ENCODE results near the gene NUDT3.
"Not testable (repeated sequence)": the region's sequence is repeated elsewhere in the genome, so short reads cannot be mapped to it uniquely, and the experiment has no call there.

Gene NUDT3

GRCh38 chr6:34248727-34249468 is 143.6 kb downstream of the NUDT3 start, which contains the start of gene SMIM29:
TSS of gene SMIM29 (minus strand) at chr6:34249006. CDS start at chr6:34247791, 1,215 bp downstream.
- DNase-seq: peak; percentile 99 to 100

DNA sequence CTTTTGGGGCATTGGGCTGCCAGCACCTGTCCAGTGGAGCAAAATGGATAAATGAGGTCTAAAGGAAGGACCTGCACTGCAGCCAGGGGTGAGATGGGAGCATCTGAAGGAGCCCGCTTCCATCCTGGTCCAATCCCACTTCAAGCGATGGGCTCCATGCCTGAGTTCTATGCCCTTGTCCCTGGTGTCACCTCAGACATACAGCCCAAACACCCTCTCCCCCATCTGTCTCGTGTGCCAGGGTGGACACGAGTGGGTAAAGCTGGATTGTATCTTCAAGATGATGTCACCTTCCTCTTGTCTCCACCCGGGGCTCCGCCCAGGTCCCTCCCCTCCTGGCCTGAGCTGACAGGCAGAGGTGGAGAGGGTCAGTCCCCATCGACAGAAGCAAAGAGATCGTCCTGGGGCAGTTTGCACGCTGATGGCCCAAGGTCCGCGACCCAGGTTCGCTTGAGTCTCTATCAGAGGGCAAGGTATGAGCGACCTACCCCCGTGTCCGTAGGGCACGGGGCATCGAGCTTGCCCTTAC is 144.2 kb downstream of the NUDT3 start:
- peak; percentile 63 to 71 for DNase-seq

DNA sequence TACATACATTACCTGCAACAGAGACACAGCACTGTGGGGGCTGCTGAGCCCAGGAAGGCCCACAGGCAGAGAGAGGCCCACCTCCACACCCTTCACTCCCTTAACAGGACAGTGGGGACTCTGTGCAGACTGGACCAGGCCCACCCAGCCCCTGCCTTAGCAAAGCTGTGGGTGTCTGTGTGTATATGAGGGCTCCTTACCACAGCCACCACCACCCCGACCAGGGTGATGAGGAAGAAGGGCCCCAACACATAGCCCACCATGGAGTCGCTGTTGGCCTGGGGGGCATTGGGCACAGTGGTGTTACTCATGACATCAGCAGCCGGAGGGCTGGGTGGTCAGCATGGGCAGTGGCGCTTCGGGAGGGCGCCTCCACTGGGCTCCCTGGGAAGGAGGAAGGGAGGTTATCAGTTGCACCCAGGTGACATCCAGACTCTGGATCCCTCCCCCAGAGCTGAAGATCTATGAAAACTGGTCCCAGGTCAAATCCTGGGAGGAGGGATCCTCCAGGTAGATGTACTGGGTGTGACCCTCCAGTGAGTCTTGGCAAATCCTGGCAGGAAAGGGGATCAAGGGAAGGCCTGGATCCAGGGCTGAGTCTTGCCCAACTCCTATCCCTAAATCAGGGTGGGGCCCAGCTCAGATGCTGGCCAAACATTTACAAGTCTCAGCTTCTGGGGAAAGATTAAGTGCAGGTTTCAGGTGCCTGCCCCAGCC is 144.8 kb downstream of the NUDT3 start:
- DNase-seq: no peak

GRCh38 chr6:34246563-34247391 is 145.7 kb downstream of the NUDT3 start:
- DNase-seq: peak; percentile 75 to 76

DNA sequence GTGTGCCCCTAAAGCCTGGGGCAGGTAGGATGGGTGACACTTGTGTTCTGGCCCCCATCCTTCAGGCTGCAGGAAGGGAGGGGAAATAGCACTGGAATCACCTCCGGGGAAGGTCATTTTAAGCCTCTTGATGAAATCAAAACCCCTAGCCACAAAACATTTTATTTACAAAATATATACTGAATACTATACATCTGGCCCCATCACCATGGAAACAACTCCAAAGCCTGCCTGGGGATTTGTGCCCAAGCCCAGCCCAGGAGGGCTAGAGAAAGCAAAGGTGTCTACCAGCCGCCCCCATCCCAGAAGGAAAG is 146.3 kb downstream of the NUDT3 start:
- DNase-seq: no peak

GRCh38 chr6:34245761-34246140 is 146.7 kb downstream of the NUDT3 start:
- not testable (repeated sequence) for DNase-seq

DNA sequence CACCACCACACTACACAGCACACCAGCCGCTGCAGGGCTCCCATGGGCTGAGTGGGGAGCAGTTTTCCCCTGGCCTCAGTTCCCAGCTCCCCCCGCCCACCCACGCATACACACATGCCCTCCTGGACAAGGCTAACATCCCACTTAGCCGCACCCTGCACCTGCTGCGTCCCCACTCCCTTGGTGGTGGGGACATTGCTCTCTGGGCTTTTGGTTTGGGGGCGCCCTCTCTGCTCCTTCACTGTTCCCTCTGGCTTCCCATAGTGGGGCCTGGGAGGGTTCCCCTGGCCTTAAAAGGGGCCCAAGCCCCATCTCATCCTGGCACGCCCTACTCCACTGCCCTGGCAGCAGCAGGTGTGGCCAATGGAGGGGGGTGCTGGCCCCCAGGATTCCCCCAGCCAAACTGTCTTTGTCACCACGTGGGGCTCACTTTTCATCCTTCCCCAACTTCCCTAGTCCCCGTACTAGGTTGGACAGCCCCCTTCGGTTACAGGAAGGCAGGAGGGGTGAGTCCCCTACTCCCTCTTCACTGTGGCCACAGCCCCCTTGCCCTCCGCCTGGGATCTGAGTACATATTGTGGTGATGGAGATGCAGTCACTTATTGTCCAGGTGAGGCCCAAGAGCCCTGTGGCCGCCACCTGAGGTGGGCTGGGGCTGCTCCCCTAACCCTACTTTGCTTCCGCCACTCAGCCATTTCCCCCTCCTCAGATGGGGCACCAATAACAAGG is 147.3 kb downstream of the NUDT3 start:
- DNase-seq: not testable (repeated sequence)

DNA sequence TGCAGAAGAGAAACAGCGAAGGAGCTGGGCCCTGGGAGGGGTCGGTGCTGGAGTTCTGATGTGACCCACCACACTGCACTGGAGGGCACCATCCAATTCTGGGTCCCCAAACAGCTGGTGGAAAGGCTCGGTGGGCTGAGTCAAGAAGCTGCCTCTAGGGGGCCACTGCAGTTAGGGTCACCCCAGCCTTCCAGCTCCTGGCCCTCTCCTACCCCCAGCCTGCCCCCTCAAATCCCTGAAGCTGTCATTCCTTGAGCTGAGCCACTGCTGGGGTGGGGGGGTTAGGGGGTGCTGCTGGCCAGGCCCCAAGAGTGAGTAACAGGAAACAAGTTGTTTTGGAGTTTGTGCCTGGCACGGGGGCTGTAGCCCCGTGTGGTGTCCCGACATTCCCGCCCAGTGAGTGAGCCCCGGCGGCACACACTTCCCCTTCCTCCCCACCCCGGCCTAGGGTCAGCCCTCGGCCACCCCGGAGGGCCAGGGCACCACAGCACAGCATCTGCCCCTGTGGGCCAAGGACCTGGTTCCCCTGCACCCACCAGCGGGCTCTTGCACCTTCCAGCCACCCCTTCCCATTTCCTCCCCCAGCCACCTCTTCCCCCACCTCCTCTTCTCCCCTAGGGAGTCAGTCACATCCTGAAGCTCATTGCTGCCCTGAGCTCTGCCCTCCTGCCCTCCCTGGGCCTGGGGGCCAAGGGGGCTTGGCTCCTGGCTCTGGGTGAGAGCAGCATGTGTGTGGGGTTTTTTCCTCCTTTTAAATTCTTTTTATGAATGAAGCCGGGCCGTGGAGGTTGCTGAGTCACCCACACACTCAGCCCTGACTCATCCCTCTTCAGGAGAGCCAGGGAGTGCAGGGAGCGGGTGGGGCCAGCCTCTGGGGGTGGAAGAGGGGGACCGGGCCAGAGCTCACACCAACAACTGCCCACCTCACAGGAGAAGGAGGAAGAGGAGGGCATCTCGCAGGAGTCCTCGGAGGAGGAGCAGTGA is 148.3 kb downstream of the NUDT3 start:
- peak; percentile 80 to 83 for DNase-seq

DNA sequence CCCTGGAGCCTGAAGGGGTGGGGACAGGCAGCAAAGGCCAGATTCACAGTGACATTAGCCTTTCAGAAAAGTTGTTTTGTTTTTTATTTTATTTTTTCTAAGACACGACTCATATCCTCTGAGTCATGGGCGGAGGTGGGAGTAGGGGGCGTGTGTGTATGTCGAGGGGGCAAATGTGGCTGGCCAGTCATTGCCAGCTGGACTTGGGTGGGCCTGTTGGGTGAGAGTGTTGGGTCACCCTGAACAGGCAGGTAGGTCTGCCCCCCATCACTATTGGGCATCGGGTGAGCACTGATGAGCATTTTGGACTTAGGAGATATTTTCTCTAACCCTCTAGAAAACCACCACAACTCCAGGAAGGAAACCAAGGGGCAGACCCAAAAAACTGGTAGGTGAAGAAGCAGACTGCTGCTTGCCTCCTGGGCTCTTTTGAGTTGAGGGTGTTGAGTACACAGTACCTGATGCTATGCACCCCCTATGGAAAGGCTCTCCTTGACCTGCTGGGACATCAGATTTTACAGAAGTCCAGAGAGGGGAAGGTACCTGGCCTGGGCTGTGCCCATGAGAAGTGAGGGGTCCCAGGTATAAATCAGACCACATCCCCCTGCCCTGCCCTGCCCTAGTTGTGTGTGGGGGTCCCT is 149.2 kb downstream of the NUDT3 start:
- no peak for DNase-seq

GRCh38 chr6:34242252-34243130 is 150.0 kb downstream of the NUDT3 start:
- DNase-seq: no peak

DNA sequence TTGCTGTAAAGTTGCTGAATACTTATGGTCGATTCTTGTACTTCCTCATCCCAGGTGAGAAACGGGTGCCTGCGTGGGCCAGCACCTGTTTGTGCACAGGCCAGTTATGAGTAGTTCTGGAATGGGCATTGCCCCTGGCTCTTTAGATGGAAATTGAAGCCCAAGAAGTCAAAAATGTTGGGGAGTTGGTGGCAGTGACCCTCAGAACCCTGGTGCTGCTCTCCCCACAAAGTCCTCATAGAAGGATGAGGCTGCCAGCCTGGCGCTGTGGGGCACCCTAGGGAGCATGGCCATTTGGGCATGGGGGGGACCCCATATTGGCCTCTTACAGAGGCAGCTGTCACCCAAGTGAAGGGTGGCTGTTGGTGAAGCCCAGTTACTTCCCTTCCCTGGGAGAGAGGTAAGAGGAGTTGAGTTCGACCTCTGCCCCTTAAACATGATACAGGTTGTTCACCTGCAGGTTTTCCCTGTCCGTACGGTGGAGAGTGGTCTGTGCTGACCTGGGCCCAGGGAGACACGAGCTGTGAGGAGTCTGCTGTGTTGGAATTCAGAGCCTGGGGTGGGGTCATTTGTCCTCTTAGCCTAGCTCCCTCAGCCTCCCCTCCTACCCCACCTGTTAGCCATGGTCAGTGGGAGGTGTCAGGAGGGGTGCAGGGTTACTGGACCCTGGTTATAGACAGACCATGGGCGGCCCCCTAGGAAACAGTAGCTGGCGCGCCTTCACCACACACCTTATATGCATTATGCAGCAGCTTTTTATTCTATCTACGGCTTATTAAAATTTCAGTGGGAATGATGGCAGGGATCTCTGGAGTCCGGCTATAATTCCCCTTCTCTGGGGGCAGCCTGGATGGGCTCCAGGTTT is 150.9 kb downstream of the NUDT3 start:
- DNase-seq: no peak

GRCh38 chr6:34240329-34241248 is 151.9 kb downstream of the NUDT3 start:
- no peak for DNase-seq

DNA sequence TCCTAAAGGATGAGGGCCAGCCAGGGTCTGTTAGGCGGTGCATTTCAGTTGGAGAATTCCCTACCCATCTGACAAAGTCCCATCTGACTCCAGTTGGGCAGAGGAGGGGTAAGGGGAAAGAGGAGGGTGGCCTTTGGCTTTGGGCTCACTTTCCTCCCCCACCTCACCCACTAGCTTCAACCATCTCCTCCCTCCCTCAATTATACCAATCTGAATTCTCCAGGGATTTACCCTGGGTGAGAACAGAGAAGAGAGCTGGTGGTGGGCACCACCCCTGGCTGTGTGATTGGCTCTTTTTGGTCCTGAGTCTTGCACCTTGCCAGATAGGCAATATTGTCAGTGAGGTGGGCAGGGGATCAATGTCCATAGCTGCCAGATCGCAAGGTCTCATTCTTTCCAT is 152.6 kb downstream of the NUDT3 start:
- DNase-seq: no peak

DNA sequence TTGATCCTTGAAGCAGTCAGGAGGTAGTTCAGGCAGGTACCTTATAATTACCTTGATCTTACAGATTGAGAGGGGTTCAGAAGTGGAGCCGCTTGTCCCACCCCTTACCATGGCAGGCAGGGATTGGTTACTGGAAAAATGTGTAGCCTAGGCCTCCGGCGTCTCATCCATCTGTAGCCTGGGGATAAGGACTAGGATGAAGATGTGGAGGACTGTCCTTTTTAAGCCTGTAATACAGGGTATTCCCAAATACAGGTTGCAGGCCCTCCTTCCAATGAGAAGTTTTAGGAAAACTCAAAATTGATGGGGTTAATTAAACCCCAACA is 153.0 kb downstream of the NUDT3 start:
- DNase-seq: no peak

GRCh38 chr6:34238585-34239499 is 153.6 kb downstream of the NUDT3 start:
- DNase-seq: no peak

DNA sequence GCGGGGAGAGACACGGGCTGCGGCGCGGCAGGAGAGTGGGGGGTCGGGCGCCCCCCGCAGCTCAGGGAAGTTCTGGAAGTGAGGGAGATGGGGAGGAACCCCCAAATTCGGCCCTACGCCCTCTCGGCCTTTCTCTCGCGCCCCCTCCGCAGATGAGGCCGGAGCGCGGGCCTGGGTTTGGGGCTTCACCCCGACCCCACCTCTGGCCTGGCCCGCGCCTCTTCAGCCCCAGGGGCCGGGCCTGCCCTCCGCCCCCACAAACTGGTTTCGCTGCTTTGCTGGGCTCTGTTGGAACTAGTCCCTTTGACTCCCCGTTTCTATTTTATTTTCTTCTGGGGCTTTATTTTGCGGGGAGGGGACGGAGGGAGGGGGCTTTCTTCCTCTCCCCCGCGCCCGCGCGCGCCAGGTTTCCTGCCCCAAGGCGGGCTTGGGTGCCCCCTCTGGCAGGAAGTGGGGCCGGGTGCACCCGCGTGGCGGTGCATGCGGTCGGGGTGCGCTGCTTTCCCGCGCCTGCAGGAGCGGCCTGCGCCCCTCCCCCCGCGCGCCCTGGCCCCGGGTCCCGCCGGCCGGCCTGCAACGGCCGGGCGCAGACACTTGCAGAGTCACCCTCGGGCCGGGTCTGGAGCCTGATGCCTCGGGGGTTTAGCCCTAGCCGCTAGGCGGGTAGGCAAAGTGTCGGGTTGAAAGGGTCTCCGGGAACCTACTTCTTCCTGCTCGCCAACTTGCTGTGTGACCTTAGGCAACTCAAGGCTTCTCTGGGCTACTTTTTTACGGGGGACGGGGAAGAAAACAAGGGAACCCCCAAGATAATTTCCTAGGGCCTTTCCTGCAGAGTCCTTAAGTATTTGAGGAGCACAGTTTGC is 154.5 kb downstream of the NUDT3 start:
- DNase-seq: peak; percentile 85 to 87

Measured in activated T-cell treated with anti-CD3 and anti-CD28 coated beads, Interleukin-2, amount 50 U/mL, for 48 hours (primary cell).